C4-2B (cell line): ENCODE measurements around the gene MON2.

Source experiments
- CTCF ChIP-seq: fragments of 450-650 bp; conservative IDR thresholded peaks from 2 replicates; pipeline ENCODE4 v1.5.1; 2017; ENCODE audit warnings: mild to moderate bottlenecking
- ZFX ChIP-seq: fragments of 450-650 bp; IDR thresholded peaks from 2 replicates; pipeline ENCODE4 v1.6.1; 2017

GRCh38 chr12:62603811-62604098, 137.1 kb downstream of the MON2 start:
- TF ChIP-seq CTCF: no peak
- TF ChIP-seq ZFX: no peak
